GM18867 (cell line): ENCODE data around the gene CCDC187.

ENCODE experiments used
- ATAC-seq: cut with Tn5 transposase; IDR thresholded peaks from one replicate; pipeline ENCODE4 v1.9.1; 2021; ENCODE audit warnings: mild to moderate bottlenecking, moderate library complexity; ENCODE audit not compliant: unreplicated experiment

Gene CCDC187

GRCh38 chr9:136339958-136340310 lies 36.0 kb upstream of the CCDC187 start:
- no peak for ATAC-seq

- ATAC-seq, result no peak
Measured at GRCh38 chr9:136339173-136339957, 35.5 kb upstream of the CCDC187 start.

- no peak for ATAC-seq
Measured at GRCh38 chr9:136338511-136338910, 34.6 kb upstream of the CCDC187 start.

- no peak for ATAC-seq
Measured at GRCh38 chr9:136337416-136338395, 33.8 kb upstream of the CCDC187 start.

- ATAC-seq, result no peak
Measured at GRCh38 chr9:136336881-136337280, 33.0 kb upstream of the CCDC187 start.

GRCh38 chr9:136336156-136336870 lies 32.4 kb upstream of the CCDC187 start:
- ATAC-seq, result no peak

- ATAC-seq, result no peak
Measured at GRCh38 chr9:136335296-136336155, 31.6 kb upstream of the CCDC187 start.

- ATAC-seq, result no peak
Measured at GRCh38 chr9:136334541-136334940, 30.6 kb upstream of the CCDC187 start.

- no peak for ATAC-seq
Measured at GRCh38 chr9:136333486-136333885, 29.6 kb upstream of the CCDC187 start.

- ATAC-seq, result no peak
Measured at GRCh38 chr9:136333045-136333444, 29.2 kb upstream of the CCDC187 start.

GRCh38 chr9:136332482-136332983 lies 28.6 kb upstream of the CCDC187 start:
- ATAC-seq, result no peak

- no peak for ATAC-seq
Measured at GRCh38 chr9:136331556-136332481, 27.9 kb upstream of the CCDC187 start.

GRCh38 chr9:136331030-136331429 lies 27.1 kb upstream of the CCDC187 start:
- no peak for ATAC-seq

GRCh38 chr9:136330406-136330990 lies 26.6 kb upstream of the CCDC187 start:
- ATAC-seq, result no peak

GRCh38 chr9:136329636-136330405 lies 25.9 kb upstream of the CCDC187 start:
- no peak for ATAC-seq

- no peak for ATAC-seq
Measured at GRCh38 chr9:136329211-136329627, 25.3 kb upstream of the CCDC187 start.

GRCh38 chr9:136328622-136329041 lies 24.7 kb upstream of the CCDC187 start:
- ATAC-seq, result no peak
